Suppressor macrophage treated with lipopolysaccharide for 1 hour (primary cell): ENCODE measurements around the gene MEOX2.

Source experiments
- DNase-seq, 3 donors: peaks; one replicate each; pipeline ENCODE4 v3.0.0-alpha.2; 2020 to 2022

The MEOX2 gene

GRCh38 chr7:15686295-15686956 lies at the start of gene MEOX2:
Gene MEOX2 (minus strand): TSS chr7:15686683. CDS start chr7:15686402, 281 bp downstream.
- peak; percentile 16 to 27 (median 22) for DNase-seq

- DNase-seq = no peak
Observed at GRCh38 chr7:15729746-15730145, 43.3 kb upstream of the MEOX2 start.

GRCh38 chr7:15725051-15725450 lies 38.6 kb upstream of the MEOX2 start:
- DNase-seq = no peak

GRCh38 chr7:15723841-15724240 lies 37.4 kb upstream of the MEOX2 start:
- DNase-seq = no peak

GRCh38 chr7:15720849-15721471 lies 34.5 kb upstream of the MEOX2 start:
- DNase-seq = peak; percentile 38 to 62 (median 39)

GRCh38 chr7:15719311-15719710 lies 32.8 kb upstream of the MEOX2 start:
- no peak for DNase-seq

GRCh38 chr7:15715435-15715834 lies 29.0 kb upstream of the MEOX2 start:
- DNase-seq = no peak

- DNase-seq = peak in 2 of 3 donors; percentile 26 to 32
Observed at GRCh38 chr7:15709978-15710377, 23.5 kb upstream of the MEOX2 start.

GRCh38 chr7:15707570-15707969 lies 21.1 kb upstream of the MEOX2 start:
- DNase-seq = no peak

GRCh38 chr7:15703732-15704131 lies 17.2 kb upstream of the MEOX2 start:
- no peak for DNase-seq

GRCh38 chr7:15692501-15693020 lies 6.1 kb upstream of the MEOX2 start:
- no peak for DNase-seq

- no peak for DNase-seq
Observed at GRCh38 chr7:15688911-15689310, 2.4 kb upstream of the MEOX2 start.

GRCh38 chr7:15688279-15688626 lies 1.8 kb upstream of the MEOX2 start:
- DNase-seq = no peak

- no peak for DNase-seq
Observed at GRCh38 chr7:15687546-15688278, 1.2 kb upstream of the MEOX2 start.

- no peak for DNase-seq
Observed at GRCh38 chr7:15686957-15687545, 568 bp upstream of the MEOX2 start.

- DNase-seq = no peak
Observed at GRCh38 chr7:15685358-15686294, 857 bp downstream of the MEOX2 start.

GRCh38 chr7:15684871-15685270 lies 1.6 kb downstream of the MEOX2 start:
- DNase-seq = no peak

GRCh38 chr7:15684111-15684800 lies 2.2 kb downstream of the MEOX2 start:
- no peak for DNase-seq

- no peak for DNase-seq
Observed at GRCh38 chr7:15682751-15683245, 3.7 kb downstream of the MEOX2 start.

GRCh38 chr7:15682111-15682510 lies 4.4 kb downstream of the MEOX2 start:
- no peak for DNase-seq

GRCh38 chr7:15681631-15682030 lies 4.9 kb downstream of the MEOX2 start:
- no peak for DNase-seq

- no peak for DNase-seq
Observed at GRCh38 chr7:15681186-15681585, 5.3 kb downstream of the MEOX2 start.
